SK-N-SH treated with all-trans-retinoic acid at 6 μM for 48 hours (cell line): ENCODE measurements around the gene ACOXL.

Experiments used
- ESRRG ChIP-seq: fragments of 250-450 bp; sonication (Bioruptor Pico); IDR thresholded peaks from 2 replicates; pipeline ENCODE4 v1.6.1; 2021; ENCODE audit warnings: mild to moderate bottlenecking
- OSR1 ChIP-seq: fragments of 250-450 bp; sonication (Bioruptor Pico); IDR thresholded peaks from 2 replicates; pipeline ENCODE4 v1.8.0; 2022; ENCODE audit warnings: moderate library complexity, mild to moderate bottlenecking, inconsistent platforms
- TF ChIP-seq, protein P1 (sequence below): fragments of 250-450 bp; sonication (Bioruptor Pico); IDR thresholded peaks from 2 replicates; pipeline ENCODE4 v1.5.1; 2021; ENCODE audit warnings: mild to moderate bottlenecking, moderate library complexity
- TF ChIP-seq, protein P2 (sequence below): fragments of 250-450 bp; sonication (Bioruptor Pico); IDR thresholded peaks from 2 replicates; pipeline ENCODE4 v1.5.1; 2020; ENCODE audit warnings: low read depth, mild to moderate bottlenecking, moderate library complexity
- TF ChIP-seq, protein P3 (sequence below): fragments of 250-450 bp; sonication (Bioruptor Pico); IDR thresholded peaks from 2 replicates; pipeline ENCODE4 v1.8.0; 2021; ENCODE audit warnings: low read depth, mild to moderate bottlenecking, moderate library complexity, borderline replicate concordance
- TF ChIP-seq, protein P4 (sequence below): fragments of 250-450 bp; sonication (Bioruptor Pico); IDR thresholded peaks from 2 replicates; pipeline ENCODE4 v1.8.0; 2020; ENCODE audit warnings: mild to moderate bottlenecking, moderate library complexity, borderline replicate concordance

DNA sequence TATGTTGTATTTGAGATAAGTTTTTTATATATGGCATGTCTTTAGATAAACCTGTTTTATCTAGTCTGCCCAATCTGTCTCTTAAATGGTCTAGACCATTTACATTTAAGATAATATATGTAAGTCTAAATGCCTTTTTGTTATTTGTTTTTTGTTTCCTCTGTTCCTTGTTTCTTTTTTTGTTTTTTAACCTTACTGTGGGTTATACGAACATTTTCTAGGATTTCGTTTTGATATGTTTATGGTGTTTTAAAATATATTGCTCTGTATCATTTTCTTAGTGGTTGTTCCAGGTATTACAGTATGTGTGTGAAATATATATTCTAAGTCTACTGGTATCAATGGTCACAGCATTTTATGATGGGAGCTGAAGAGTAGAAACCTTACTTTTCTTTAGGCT lies 401.7 kb downstream of the ACOXL start:
- TF ChIP-seq, protein P1, sequence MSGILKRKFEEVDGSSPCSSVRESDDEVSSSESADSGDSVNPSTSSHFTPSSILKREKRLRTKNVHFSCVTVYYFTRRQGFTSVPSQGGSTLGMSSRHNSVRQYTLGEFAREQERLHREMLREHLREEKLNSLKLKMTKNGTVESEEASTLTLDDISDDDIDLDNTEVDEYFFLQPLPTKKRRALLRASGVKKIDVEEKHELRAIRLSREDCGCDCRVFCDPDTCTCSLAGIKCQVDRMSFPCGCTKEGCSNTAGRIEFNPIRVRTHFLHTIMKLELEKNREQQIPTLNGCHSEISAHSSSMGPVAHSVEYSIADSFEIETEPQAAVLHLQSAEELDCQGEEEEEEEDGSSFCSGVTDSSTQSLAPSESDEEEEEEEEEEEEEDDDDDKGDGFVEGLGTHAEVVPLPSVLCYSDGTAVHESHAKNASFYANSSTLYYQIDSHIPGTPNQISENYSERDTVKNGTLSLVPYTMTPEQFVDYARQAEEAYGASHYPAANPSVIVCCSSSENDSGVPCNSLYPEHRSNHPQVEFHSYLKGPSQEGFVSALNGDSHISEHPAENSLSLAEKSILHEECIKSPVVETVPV (CRISPR knock-in tag): no peak
- TF ChIP-seq, protein P2, sequence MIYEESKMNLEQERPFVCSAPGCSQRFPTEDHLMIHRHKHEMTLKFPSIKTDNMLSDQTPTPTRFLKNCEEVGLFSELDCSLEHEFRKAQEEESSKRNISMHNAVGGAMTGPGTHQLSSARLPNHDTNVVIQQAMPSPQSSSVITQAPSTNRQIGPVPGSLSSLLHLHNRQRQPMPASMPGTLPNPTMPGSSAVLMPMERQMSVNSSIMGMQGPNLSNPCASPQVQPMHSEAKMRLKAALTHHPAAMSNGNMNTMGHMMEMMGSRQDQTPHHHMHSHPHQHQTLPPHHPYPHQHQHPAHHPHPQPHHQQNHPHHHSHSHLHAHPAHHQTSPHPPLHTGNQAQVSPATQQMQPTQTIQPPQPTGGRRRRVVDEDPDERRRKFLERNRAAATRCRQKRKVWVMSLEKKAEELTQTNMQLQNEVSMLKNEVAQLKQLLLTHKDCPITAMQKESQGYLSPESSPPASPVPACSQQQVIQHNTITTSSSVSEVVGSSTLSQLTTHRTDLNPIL (CRISPR knock-in tag): no peak
- TF ChIP-seq OSR1: no peak
- TF ChIP-seq, protein P3, sequence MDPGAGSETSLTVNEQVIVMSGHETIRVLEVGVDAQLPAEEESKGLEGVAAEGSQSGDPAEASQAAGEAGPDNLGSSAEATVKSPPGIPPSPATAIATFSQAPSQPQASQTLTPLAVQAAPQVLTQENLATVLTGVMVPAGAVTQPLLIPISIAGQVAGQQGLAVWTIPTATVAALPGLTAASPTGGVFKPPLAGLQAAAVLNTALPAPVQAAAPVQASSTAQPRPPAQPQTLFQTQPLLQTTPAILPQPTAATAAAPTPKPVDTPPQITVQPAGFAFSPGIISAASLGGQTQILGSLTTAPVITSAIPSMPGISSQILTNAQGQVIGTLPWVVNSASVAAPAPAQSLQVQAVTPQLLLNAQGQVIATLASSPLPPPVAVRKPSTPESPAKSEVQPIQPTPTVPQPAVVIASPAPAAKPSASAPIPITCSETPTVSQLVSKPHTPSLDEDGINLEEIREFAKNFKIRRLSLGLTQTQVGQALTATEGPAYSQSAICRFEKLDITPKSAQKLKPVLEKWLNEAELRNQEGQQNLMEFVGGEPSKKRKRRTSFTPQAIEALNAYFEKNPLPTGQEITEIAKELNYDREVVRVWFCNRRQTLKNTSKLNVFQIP: no peak
- TF ChIP-seq, protein P4, sequence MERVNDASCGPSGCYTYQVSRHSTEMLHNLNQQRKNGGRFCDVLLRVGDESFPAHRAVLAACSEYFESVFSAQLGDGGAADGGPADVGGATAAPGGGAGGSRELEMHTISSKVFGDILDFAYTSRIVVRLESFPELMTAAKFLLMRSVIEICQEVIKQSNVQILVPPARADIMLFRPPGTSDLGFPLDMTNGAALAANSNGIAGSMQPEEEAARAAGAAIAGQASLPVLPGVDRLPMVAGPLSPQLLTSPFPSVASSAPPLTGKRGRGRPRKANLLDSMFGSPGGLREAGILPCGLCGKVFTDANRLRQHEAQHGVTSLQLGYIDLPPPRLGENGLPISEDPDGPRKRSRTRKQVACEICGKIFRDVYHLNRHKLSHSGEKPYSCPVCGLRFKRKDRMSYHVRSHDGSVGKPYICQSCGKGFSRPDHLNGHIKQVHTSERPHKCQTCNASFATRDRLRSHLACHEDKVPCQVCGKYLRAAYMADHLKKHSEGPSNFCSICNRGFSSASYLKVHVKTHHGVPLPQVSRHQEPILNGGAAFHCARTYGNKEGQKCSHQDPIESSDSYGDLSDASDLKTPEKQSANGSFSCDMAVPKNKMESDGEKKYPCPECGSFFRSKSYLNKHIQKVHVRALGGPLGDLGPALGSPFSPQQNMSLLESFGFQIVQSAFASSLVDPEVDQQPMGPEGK: no peak
- no peak for TF ChIP-seq ESRRG (CRISPR knock-in tag)
